H1 (cell line): ENCODE results near the gene SPIRE1. TPM values are rescaled to one million over a fixed set of nuclear protein-coding genes. Genes with fewer than 3 reads are reported as not detected.

Experiments
- CTCF ChIA-PET: fragments of 300-600 bp; sonication (Branson Sonifier 250); formaldehyde crosslinking; loops from one replicate; lab custom pipeline; 2021; ENCODE audit not compliant: partially characterized antibody; lab: Charles Lee
- POLR2A ChIA-PET: fragments of 300-600 bp; sonication (Branson Sonifier 250); formaldehyde crosslinking; loops from one replicate; lab custom pipeline; 2021; ENCODE audit warnings: inconsistent platforms; ENCODE audit not compliant: partially characterized antibody; lab: Charles Lee
- DNase-seq, 2 experiments: peaks; one replicate each; pipeline versions ENCODE4 v3.0.0 to v3.0.0-alpha.2; 2010 to 2022; ENCODE audit warnings: low spot score in 2 of 2, low read depth in 1 of 2, mixed read lengths in 1 of 2
- FAIRE-seq: peaks from 2 replicates; lab custom pipeline; 2011; peaks lifted over from hg19 to GRCh38; lab: Jason Lieb, UNC
- H2AFZ ChIP-seq: 2 replicates; pipeline ENCODE4 v1.8.1; 2012; ENCODE audit warnings: low read length, inconsistent platforms
- H2AK5ac ChIP-seq: 2 replicates; pipeline ENCODE4 v1.6.1; 2013; ENCODE audit warnings: low read depth, low read length
- H2BK120ac ChIP-seq: replicated peaks from 2 replicates; pipeline ENCODE3; 2013; ENCODE audit warnings: low read depth, low read length, inconsistent platforms
- H2BK12ac ChIP-seq: 2 replicates; pipeline ENCODE4 v1.6.1; 2013; ENCODE audit warnings: low read depth, low read length
- H2BK15ac ChIP-seq: 2 replicates; pipeline ENCODE4 v1.6.1; 2013; ENCODE audit warnings: low read length
- H2BK20ac ChIP-seq: 2 replicates; pipeline ENCODE4 v1.6.1; 2013; ENCODE audit warnings: low read length
- H2BK5ac ChIP-seq: 2 replicates; pipeline ENCODE4 v1.6.1; 2013; ENCODE audit warnings: low read depth, low read length
- H3K14ac ChIP-seq: 2 replicates; pipeline ENCODE4 v1.6.1; 2013; ENCODE audit warnings: inconsistent platforms; ENCODE audit not compliant: insufficient read length
- H3K18ac ChIP-seq: 2 replicates; pipeline ENCODE4 v1.6.1; 2013; ENCODE audit warnings: low read length; ENCODE audit errors: extremely low read depth
- H3K23ac ChIP-seq: 2 replicates; pipeline ENCODE4 v1.6.1; 2013; ENCODE audit warnings: inconsistent platforms; ENCODE audit not compliant: insufficient read length
- H3K23me2 ChIP-seq: 2 replicates; pipeline ENCODE4 v1.6.1; 2013; ENCODE audit warnings: low read depth, low read length
- H3K27ac ChIP-seq: 2 replicates; pipeline ENCODE4 v1.6.1; 2011; ENCODE audit warnings: low read depth, low read length, inconsistent platforms
- H3K27me3 ChIP-seq, 4 experiments: replicated peaks in 1 of 4; 1 replicate in 1 of 4; 2 replicates in 3 of 4; pipeline versions ENCODE4 v1.6.1 to v1.8.1; 2011 to 2013; ENCODE audit warnings: low read length in 3 of 4, mild to moderate bottlenecking in 3 of 4, inconsistent platforms in 2 of 4, mixed read lengths in 2 of 4, moderate library complexity in 1 of 4; ENCODE audit not compliant: control insufficient read depth in 3 of 4, insufficient read depth in 3 of 4; ENCODE audit errors: extremely low read depth in 1 of 4
- H3K36me3 ChIP-seq, 4 experiments: 2 replicates each; pipeline versions ENCODE4 v1.6.1 to v1.8.1; 2011 to 2013; ENCODE audit warnings: mild to moderate bottlenecking in 4 of 4, low read length in 3 of 4, moderate library complexity in 2 of 4, control low read depth in 1 of 4, inconsistent platforms in 1 of 4; ENCODE audit not compliant: insufficient read depth in 4 of 4, control insufficient read depth in 2 of 4
- H3K4ac ChIP-seq: replicated peaks from 2 replicates; pipeline ENCODE3; 2013; ENCODE audit warnings: low read length, low read depth, mixed read lengths, inconsistent platforms; ENCODE audit not compliant: insufficient read length
- H3K4me1 ChIP-seq, 4 experiments: replicated peaks in 1 of 4; 1 replicate in 1 of 4; 2 replicates in 3 of 4; pipeline versions ENCODE4 v1.6.1 to v1.8.1; 2011 to 2013; ENCODE audit warnings: low read length in 3 of 4, inconsistent platforms in 2 of 4, mixed read lengths in 1 of 4; ENCODE audit not compliant: insufficient read depth in 4 of 4, control insufficient read depth in 3 of 4
- H3K4me2 ChIP-seq, 2 experiments: 2 replicates each; pipeline versions ENCODE4 v1.6.1 to v1.8.1; 2011 to 2013; ENCODE audit warnings: low read depth in 2 of 2, low read length in 2 of 2, control low read depth in 1 of 2, inconsistent platforms in 1 of 2, mild to moderate bottlenecking in 1 of 2; ENCODE audit not compliant: insufficient read depth in 1 of 2
- H3K4me3 ChIP-seq, 4 experiments: fragments of 200-600, 300-600 bp in 1 of 4; sonication (generic), shearing (Covaris generic), sonication (Bioruptor Twin) in 1 of 4; 2 replicates each; pipeline versions ENCODE4 v1.5.1 to v1.8.1; 2011 to 2016; ENCODE audit warnings: low read length in 4 of 4, low read depth in 3 of 4, control low read depth in 2 of 4, inconsistent platforms in 2 of 4, mild to moderate bottlenecking in 2 of 4, mixed read lengths in 1 of 4, moderate library complexity in 1 of 4; ENCODE audit not compliant: insufficient read depth in 2 of 4; ENCODE audit errors: extremely low read depth in 1 of 4
- H3K56ac ChIP-seq: replicated peaks from 2 replicates; pipeline ENCODE3; 2013; ENCODE audit warnings: low read depth, mild to moderate bottlenecking, mixed read lengths, low read length, inconsistent platforms; ENCODE audit not compliant: insufficient read length
- H3K79me1 ChIP-seq: 2 replicates; pipeline ENCODE4 v1.6.1; 2013; ENCODE audit warnings: low read depth, low read length, control low read depth
- H3K79me2 ChIP-seq, 2 experiments: 2 replicates each; pipeline versions ENCODE4 v1.6.1 to v1.8.1; 2012 to 2013; ENCODE audit warnings: low read length in 2 of 2, mild to moderate bottlenecking in 2 of 2, inconsistent platforms in 1 of 2; ENCODE audit not compliant: insufficient read depth in 2 of 2, control insufficient read depth in 1 of 2
- H3K9ac ChIP-seq, 4 experiments: replicated peaks in 1 of 4; 1 replicate in 1 of 4; 2 replicates in 3 of 4; pipeline versions ENCODE4 v1.6.1 to v1.8.1; 2011 to 2013; ENCODE audit warnings: low read depth in 3 of 4, low read length in 3 of 4, control low read depth in 2 of 4, mild to moderate bottlenecking in 2 of 4, moderate library complexity in 2 of 4, inconsistent platforms in 1 of 4; ENCODE audit errors: extremely low read depth in 1 of 4
- H3K9me3 ChIP-seq, 2 experiments: 2 replicates each; pipeline versions ENCODE4 v1.6.1 to v1.8.1; 2012 to 2013; ENCODE audit warnings: mild to moderate bottlenecking in 2 of 2, moderate library complexity in 2 of 2, control low read depth in 1 of 2, inconsistent platforms in 1 of 2, low read depth in 1 of 2, low read length in 1 of 2, mixed read lengths in 1 of 2; ENCODE audit not compliant: insufficient read depth in 2 of 2
- H4K20me1 ChIP-seq, 2 experiments: replicated peaks in 1 of 2; 2 replicates each; pipeline versions ENCODE3 to v1.8.1; 2011 to 2013; ENCODE audit warnings: inconsistent platforms in 2 of 2, low read length in 2 of 2, mild to moderate bottlenecking in 1 of 2; ENCODE audit not compliant: insufficient read depth in 2 of 2, control insufficient read depth in 1 of 2
- H4K5ac ChIP-seq: 2 replicates; pipeline ENCODE4 v1.6.1; 2013; ENCODE audit warnings: low read length, low read depth, mixed read lengths, inconsistent platforms; ENCODE audit not compliant: insufficient read length
- H4K8ac ChIP-seq: 2 replicates; pipeline ENCODE4 v1.8.0; 2013; ENCODE audit warnings: mild to moderate bottlenecking, moderate library complexity, low read length, inconsistent platforms; ENCODE audit not compliant: insufficient read depth; ENCODE audit errors: extremely low read depth
- H4K91ac ChIP-seq: replicated peaks from 2 replicates; pipeline ENCODE3; 2013; ENCODE audit warnings: low read length, mixed read lengths, inconsistent platforms; ENCODE audit not compliant: insufficient read length
- ATF2 ChIP-seq: IDR thresholded peaks from 2 replicates; pipeline ENCODE4 v1.6.1; 2012; ENCODE audit warnings: low read length, inconsistent platforms
- CHD1 ChIP-seq: IDR thresholded peaks from 2 replicates; pipeline ENCODE4 v1.6.1; 2012; ENCODE audit warnings: low read depth, low read length, improper control_type of control experiment
- CTCF ChIP-seq, 3 experiments: IDR thresholded peaks; 1 replicate in 2 of 3; 2 replicates in 1 of 3; pipeline versions ENCODE4 v1.5.1 to v1.6.1; 2011; ENCODE audit warnings: low read length in 3 of 3, mild to moderate bottlenecking in 3 of 3, inconsistent platforms in 2 of 3, low read depth in 1 of 3, moderate library complexity in 1 of 3; ENCODE audit not compliant: insufficient read depth in 1 of 3; ENCODE audit errors: control extremely low read depth in 1 of 3
- EZH2 ChIP-seq: fragments of 200-600 bp; sonication (generic); IDR thresholded peaks from 2 replicates; pipeline ENCODE4 v1.7.1; 2012; ENCODE audit warnings: low read depth, mild to moderate bottlenecking, moderate library complexity, low read length, inconsistent platforms; ENCODE audit not compliant: severe bottlenecking
- JUN ChIP-seq: IDR thresholded peaks from 2 replicates; pipeline ENCODE4 v1.6.1; 2011; ENCODE audit warnings: low read depth, mild to moderate bottlenecking, improper control_type of control experiment, low read length
- KDM4A ChIP-seq: IDR thresholded peaks from one replicate; pipeline ENCODE4 v1.7.1; 2012; ENCODE audit warnings: low read depth, mild to moderate bottlenecking, moderate library complexity, low read length, inconsistent platforms; ENCODE audit not compliant: severe bottlenecking
- PHF8 ChIP-seq: fragments of 200-600 bp; sonication (generic); conservative IDR thresholded peaks from 2 replicates; pipeline ENCODE4 v1.7.1; 2012; ENCODE audit warnings: low read depth, mild to moderate bottlenecking, inconsistent platforms, low read length, moderate library complexity
- RFX5 ChIP-seq: IDR thresholded peaks from 2 replicates; pipeline ENCODE4 v1.6.1; 2011; ENCODE audit warnings: low read depth, low read length, improper control_type of control experiment, borderline replicate concordance
- TEAD4 ChIP-seq: IDR thresholded peaks from 2 replicates; pipeline ENCODE4 v1.6.1; 2012; ENCODE audit warnings: low read depth, low read length, inconsistent platforms, mixed read lengths
- YY1 ChIP-seq: IDR thresholded peaks from 2 replicates; pipeline ENCODE4 v1.6.1; 2011; ENCODE audit warnings: low read depth, mild to moderate bottlenecking, low read length
- WGBS, 2 experiments: shearing (Covaris generic) in 1 of 2; methylation state at CpG; one replicate each; pipeline versions ENCODE4 v1.1.6 to v1.1.7; 2013 to 2015; ENCODE audit warnings: low lambda C conversion rate in 2 of 2, mixed read lengths in 2 of 2, inconsistent platforms in 1 of 2, low coverage in 1 of 2, missing lambda C conversion rate in 1 of 2; ENCODE audit not compliant: insufficient replicate concordance in 2 of 2, insufficient coverage in 1 of 2, insufficient read length in 1 of 2; ENCODE audit errors: extremely low coverage in 1 of 2, missing lambda C conversion rate in 1 of 2; 5-methylcytosine and 5-hydroxymethylcytosine counted together
- polyA plus RNA-seq, 7 experiments: library from polyadenylated mRNA; depleted of rRNA in 3 of 7; stranded (reverse) in 5 of 7; unstranded in 2 of 7; fragments of >200 nt in 5 of 7; fragments of 200-250 nt in 2 of 7; gene quantifications; 1 replicate in 5 of 7; 2 replicates in 1 of 7; 4 replicates in 1 of 7; pipeline versions ENCODE4 v1.2.1 to v1.2.3, GENCODE V29; 2011 to 2013; ENCODE audit warnings: missing spikeins in 2 of 7, mixed read lengths in 2 of 7
- total RNA-seq: library from RNA; stranded (reverse); fragmentation: NEBNext Ultra II Directional; extraction: Animal tissue kit (Norgen Biotek cat#: 25700); gene quantifications from 2 replicates; pipeline ENCODE4 v1.2.1, GENCODE V29; 2021

SPIRE1 gene
- total and polyA plus RNA-seq, 2 of the 8 experiments (the other 6 are each of a cell fraction or from before 2014, with no cell fraction given) = 6.0 to 21.5 TPM

GRCh38 chr18:12543697-12544096 is 114.2 kb downstream of the SPIRE1 start:
- Histone ChIP-seq H3K79me2 (no peaks in the 10 kb centered on the region), H4K20me1 (no peaks in the 10 kb centered on the region), H3K79me1 (no peaks in the 10 kb centered on the region), H2BK15ac (no peak overlapping the region), H3K18ac (no peak overlapping the region), H3K27me3 (no peaks in the 10 kb centered on the region), H3K9me3 (peaks cover 0 to 4% of the 10 kb centered on the region in 2 experiments; a peak in 1 of 4 replicates), H4K91ac (no peak overlapping the region), H3K56ac (no peak overlapping the region), H3K23ac (no peak overlapping the region), H3K4me3 (no peak overlapping the region), H3K36me3 (no peaks in the 10 kb centered on the region), H3K4ac (no peak overlapping the region), H2BK12ac (no peak overlapping the region), H3K23me2 (no peaks in the 10 kb centered on the region), H3K14ac (no peak overlapping the region), H4K5ac (no peak overlapping the region), H2BK20ac (no peak overlapping the region), H3K4me1 (no peaks in the 10 kb centered on the region), H2BK5ac (no peak overlapping the region), H4K8ac (no peak overlapping the region), H2AFZ (no peak overlapping the region), H3K27ac (no peak overlapping the region), H3K4me2 (no peak overlapping the region), H2AK5ac (no peak overlapping the region), H2BK120ac (no peak overlapping the region), H3K9ac (no peak overlapping the region)
- DNase-seq = no peak
- CTCF ChIA-PET = interaction anchor here (0.6 to 0.7 kb wide), 2 partner anchors 520 to 527 kb away, joined by 3 read pairs; no protein-coding TSS in a partner anchor
- no peak for FAIRE-seq
- 92% methylated on average over 3 of the region's 3 CpGs; no CpG with 5 or more reads in 1 of the 2 experiments for WGBS, 2 experiments
- POLR2A ChIA-PET = interaction anchor here (0.6 kb wide), 1 partner anchor 368 kb away, joined by 5 read pairs; no protein-coding TSS in a partner anchor
- no peak for TF ChIP-seq JUN
- TF ChIP-seq CTCF (IDR thresholded peaks at IDR 0.05; ENCODE audit: control extremely low read depth in 1 of 3, insufficient read depth in 1 of 3, low read depth in 1 of 3, low read length in 3 of 3) = no peak
- no peak for TF ChIP-seq CHD1
- TF ChIP-seq ATF2 = no peak
- TF ChIP-seq YY1 = no peak
- TF ChIP-seq PHF8 = no peak
- TF ChIP-seq TEAD4 = no peak
- no peak for TF ChIP-seq EZH2
- TF ChIP-seq RFX5 = no peak
- TF ChIP-seq KDM4A = no peak
